Fibroblast of pulmonary artery (primary cell): ENCODE data around the gene FBXW8.

Experiments
- DNase-seq: peaks from one replicate; pipeline ENCODE4 v3.0.0-alpha.2; 2010; ENCODE audit warnings: low read depth
- H3K4me3 ChIP-seq: replicated peaks from 2 replicates; pipeline ENCODE4 v1.5.1; 2011; ENCODE audit warnings: low read depth, mild to moderate bottlenecking, control low read depth, low read length, moderate library complexity
- CTCF ChIP-seq: IDR thresholded peaks from 2 replicates; pipeline ENCODE4 v1.5.1; 2011; ENCODE audit warnings: mild to moderate bottlenecking, control low read depth, low read length, inconsistent platforms; ENCODE audit errors: missing control alignments

The FBXW8 gene

GRCh38 chr12:116916714-116917114 is 6.0 kb downstream of the FBXW8 start:
- DNase-seq: peak; percentile 67
- no peak overlapping the region for H3K4me3 ChIP-seq
- TF ChIP-seq CTCF: peak; percentile 5

GRCh38 chr12:116918464-116918863 is 7.7 kb downstream of the FBXW8 start:
- DNase-seq: no peak
- no peak for TF ChIP-seq CTCF
- no peak overlapping the region for H3K4me3 ChIP-seq

GRCh38 chr12:116919247-116919661 is 8.5 kb downstream of the FBXW8 start:
- no peak for DNase-seq
- no peak for TF ChIP-seq CTCF
- no peak overlapping the region for H3K4me3 ChIP-seq

- DNase-seq: no peak
- no peak for TF ChIP-seq CTCF
- no peak overlapping the region for H3K4me3 ChIP-seq
These were observed 9.1 kb downstream of the FBXW8 start for GRCh38 chr12:116919706-116920485.

- TF ChIP-seq CTCF: no peak
- H3K4me3 ChIP-seq: no peak overlapping the region
- no peak for DNase-seq
These were observed 10.2 kb downstream of the FBXW8 start for GRCh38 chr12:116920939-116921338.

GRCh38 chr12:116922194-116922897 is 11.6 kb downstream of the FBXW8 start:
- H3K4me3 ChIP-seq: no peak overlapping the region
- no peak for TF ChIP-seq CTCF
- no peak for DNase-seq
